KOPT-K1 (cell line): ENCODE measurements around the gene FLT4.

Experiments
- H3K27ac ChIP-seq: fragments of 200-600 bp; sonication (generic); 2 replicates; pipeline ENCODE4 v1.5.1; 2016; ENCODE audit warnings: antibody characterized with exemption, mild to moderate bottlenecking, low read depth, low read length; ENCODE audit not compliant: poor library complexity, severe bottlenecking
- H3K36me3 ChIP-seq: fragments of 200-600 bp; sonication (generic); 2 replicates; pipeline ENCODE4 v1.5.1; 2017; ENCODE audit warnings: antibody characterized with exemption, mild to moderate bottlenecking, low read length, moderate library complexity; ENCODE audit not compliant: insufficient read depth
- H3K9me3 ChIP-seq: fragments of 200-600 bp; sonication (generic); 2 replicates; pipeline ENCODE4 v1.5.1; 2017; ENCODE audit warnings: antibody characterized with exemption, low read length, mild to moderate bottlenecking; ENCODE audit not compliant: insufficient read depth, poor library complexity, severe bottlenecking

The FLT4 gene

DNA sequence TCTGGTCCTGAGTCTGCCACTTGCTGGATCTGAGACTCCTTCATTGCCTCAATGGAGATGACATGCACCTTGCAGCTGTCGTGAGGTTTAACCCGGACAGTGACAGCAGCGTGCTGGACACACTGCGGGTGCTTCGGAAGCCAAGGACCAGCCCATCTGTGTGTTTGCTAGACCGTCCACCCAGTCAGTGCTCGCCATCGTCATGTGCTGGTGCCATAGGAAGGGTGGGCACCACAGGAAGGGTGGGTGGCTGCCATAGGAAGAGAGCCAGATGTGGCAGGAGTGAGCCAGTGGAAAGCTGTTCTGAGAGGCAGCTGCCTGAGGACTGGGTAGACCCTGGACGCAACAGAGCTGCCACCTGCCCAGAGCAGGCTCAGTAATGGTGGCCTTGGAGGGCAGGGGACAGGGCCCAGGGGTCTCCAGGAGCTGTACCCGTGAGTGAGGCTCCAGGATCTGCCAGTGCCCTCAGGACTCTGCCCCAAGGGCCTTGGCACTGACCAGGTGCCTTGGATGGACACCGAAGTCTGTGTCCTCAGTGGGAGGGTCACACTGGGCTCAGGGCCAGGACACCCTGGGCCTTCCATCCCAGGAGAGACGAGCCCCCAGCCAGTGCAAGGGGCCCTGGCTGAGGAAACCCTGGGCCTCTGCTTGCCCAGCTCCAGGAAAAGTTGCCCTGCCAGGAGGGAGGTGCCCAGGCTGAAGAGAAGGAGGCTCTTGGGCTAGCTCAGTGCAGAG, 21.8 kb downstream of the FLT4 start:
- H3K9me3 ChIP-seq, result no peaks in the 10 kb centered on the region
- no peak overlapping the region for H3K27ac ChIP-seq
- no peaks in the 10 kb centered on the region for H3K36me3 ChIP-seq

DNA sequence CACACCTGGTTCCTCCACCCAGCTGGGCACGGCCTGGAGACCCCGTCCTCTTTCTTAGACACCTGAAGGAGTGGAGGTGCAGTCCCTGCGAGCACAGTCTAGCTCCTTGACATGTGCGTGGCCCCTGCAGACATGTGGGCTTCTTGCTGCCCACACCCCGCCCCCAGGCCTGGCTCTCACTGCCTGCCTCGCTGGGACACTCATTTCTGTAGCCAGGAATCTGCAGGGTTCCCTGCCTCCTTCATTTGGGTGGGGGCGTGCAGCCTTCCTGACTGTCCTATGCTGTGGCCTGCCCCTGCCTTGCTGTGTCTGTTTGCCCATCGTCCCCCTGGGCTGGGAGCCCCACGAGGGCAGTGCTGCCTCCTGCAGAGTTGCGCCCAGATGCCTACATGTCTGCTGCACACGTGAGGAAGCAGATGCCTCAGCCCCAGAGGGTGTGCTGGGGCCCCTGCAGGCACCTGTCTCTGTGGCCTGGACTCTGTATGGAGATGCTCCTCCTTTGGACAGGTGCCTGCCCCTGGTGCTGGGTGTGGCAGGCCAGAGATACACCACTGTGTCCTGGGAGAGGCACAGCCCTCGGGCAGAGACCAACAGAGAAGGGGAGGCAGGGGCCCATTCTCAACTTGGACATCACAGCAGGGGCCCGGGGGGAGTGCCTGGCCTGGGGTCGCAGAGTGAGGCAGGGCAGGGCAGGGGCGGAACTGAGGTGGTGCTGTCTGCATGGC, 22.6 kb downstream of the FLT4 start:
- no peak overlapping the region for H3K27ac ChIP-seq
- H3K36me3 ChIP-seq, result no peaks in the 10 kb centered on the region
- no peaks in the 10 kb centered on the region for H3K9me3 ChIP-seq

DNA sequence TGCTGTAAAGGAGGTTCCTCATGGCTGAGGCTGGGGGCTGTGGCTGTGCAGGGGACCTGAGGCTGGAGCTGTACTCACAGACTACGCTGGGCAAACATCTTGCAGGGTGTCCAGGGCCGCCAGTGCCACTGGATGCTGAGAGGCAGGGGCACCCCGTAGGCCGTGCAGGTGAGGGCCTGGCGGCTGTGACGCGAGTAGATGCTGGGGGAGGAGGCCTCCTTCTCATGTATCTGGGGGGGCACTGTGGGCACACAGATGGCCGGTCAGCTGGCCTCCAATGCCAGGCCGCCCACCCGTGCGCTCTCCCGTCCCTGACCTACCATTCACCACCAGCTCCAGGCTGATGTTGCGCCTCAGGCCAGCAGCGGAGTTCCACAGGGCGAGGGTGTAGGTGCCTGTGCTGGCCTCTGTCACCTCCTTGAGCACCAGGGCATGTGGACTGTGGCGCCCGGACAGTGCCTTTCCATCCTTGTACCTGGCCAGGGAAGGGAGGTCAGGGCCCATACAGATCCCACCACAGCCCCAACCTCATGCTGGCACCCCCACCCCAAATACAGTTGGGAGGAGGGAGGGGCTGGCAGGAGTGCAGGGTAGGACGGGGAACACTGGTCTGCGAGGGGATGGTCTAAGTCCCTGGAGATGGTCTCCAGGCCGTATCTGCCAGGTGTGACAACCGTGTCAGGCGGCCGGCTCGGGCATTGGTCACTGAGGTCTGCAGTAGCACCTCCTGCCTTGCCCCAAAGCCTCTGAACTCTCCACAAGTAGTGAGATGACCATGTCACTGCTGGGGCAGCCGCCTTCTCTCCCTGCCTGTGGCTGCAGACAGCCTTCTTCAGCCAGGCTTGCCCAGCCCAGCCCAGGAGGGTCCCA, 23.4 kb downstream of the FLT4 start:
- Histone ChIP-seq H3K36me3 (no peaks in the 10 kb centered on the region), H3K9me3 (no peaks in the 10 kb centered on the region), H3K27ac (no peak overlapping the region)

DNA sequence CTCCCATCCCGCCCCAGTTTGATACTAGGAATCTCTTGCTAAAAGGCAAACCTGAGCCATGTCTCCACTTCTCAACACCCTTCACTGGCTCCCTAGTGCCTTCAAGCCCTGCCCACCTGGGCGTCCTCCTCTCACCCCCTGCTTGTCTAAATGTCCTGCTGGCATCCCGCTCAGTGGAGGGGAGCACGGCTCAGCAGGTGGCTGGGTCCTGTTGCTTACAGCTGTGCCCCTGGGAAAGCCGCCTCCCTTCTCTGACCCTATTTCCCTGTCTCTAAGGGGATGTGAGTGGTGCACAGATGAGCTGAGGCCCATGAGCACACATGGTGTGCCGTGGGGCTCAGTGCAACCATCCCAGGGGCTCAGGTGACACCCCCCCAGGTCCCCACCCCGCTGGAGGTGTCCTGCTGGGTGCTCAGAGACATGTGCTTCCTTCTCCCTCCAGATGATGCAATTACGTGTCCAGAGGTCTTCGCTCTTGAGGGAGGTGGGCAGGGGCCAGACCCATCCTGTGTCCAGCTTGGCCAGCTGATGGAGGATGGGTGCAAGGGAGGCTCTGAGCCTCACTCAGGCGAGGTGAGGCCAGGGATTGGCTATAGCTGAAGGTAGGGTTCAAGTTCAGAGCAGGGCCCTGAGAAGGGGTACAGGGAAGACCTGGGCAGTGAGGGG, 24.1 kb downstream of the FLT4 start:
- Histone ChIP-seq H3K27ac (no peak overlapping the region), H3K9me3 (no peaks in the 10 kb centered on the region), H3K36me3 (no peaks in the 10 kb centered on the region)

DNA sequence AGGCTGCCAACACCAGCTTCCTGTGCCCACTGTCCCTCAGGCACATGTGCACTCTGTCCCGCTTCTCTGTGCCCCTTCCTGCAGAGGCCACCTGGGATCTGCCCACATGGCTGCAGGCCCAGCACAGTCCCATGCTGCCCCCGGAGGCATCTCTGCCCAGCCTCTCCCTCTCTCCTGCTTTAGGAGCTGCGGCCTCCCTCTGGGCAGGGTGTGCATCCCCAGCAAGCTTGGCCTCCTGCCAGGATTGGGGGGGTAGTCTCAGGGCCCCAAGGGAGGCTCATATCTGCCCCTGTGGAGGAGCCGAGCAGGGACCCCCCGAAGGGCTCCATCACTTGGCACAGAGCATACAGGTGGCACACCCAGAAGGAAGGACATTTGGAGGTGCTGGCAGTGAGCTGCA, 24.8 kb downstream of the FLT4 start:
- Histone ChIP-seq H3K36me3 (no peaks in the 10 kb centered on the region), H3K27ac (no peak overlapping the region), H3K9me3 (no peaks in the 10 kb centered on the region)

DNA sequence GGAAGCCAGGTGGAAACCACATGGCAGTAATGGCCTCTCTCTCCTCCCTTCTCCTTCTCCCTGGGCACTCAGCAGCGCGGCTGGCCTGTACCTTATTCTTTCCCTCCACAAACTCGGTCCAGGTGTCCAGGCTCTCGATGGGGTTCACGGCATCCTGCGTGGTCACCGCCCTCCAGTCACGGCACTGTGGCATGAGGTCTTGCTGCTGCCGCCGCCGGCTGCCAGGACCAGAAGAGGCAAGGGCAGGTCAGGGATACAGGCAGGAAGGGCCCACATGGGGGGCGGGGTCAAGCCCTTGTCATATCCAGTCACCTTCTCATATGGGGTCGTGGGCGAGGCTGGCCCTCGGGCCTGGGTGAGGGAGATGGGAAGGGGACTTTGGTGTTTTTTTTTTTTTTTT, 25.6 kb downstream of the FLT4 start:
- H3K36me3 ChIP-seq, result no peaks in the 10 kb centered on the region
- no peak overlapping the region for H3K27ac ChIP-seq
- no peaks in the 10 kb centered on the region for H3K9me3 ChIP-seq

DNA sequence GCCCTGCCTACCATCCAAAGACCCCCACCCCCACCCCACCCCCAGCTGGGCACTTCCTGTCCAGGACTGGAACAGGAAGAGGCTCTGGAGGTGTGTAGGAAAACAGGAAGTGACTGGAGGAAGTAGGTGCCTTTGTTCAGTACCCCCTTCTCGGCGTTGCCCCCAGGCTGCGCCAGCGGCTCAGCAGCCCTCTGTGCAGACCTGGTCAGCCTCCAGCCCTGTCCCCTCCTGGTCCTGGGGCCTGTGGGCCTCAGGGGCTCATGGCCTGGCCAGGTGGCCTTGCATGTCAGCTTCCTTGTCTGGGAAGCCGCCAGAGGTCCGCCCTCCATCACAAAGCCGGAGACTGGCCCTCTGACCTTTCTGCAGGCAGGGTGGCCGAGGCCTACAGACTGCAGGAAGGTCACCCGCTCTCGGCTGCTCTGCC, 26.0 kb downstream of the FLT4 start:
- no peaks in the 10 kb centered on the region for H3K36me3 ChIP-seq
- no peak overlapping the region for H3K27ac ChIP-seq

DNA sequence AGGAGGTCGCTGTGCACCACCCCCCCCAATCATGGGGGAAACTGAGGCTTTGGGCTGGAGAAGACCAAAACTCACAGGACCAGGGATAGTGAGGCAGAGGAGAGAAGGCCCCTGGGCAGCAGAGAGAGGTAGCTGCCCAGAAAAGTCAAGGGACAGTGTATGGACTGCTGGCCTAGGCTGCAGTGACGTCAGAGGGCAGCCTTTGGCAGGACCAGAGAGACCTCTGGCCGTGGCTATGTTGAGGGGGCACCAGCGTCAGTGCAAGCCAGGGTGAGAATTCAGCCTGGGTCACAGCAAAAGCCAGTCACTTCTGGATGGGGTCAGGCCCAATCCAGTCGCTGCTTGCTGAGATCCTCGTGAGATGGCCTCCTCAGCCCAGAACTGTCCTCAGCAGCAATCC, 26.5 kb downstream of the FLT4 start:
- H3K9me3 ChIP-seq, result no peaks in the 10 kb centered on the region
- H3K36me3 ChIP-seq, result no peaks in the 10 kb centered on the region
- H3K27ac ChIP-seq, result no peak overlapping the region

More for the DNA sequence above, 26.0 kb downstream of the FLT4 start:
- H3K9me3 ChIP-seq, result no peaks in the 10 kb centered on the region

DNA sequence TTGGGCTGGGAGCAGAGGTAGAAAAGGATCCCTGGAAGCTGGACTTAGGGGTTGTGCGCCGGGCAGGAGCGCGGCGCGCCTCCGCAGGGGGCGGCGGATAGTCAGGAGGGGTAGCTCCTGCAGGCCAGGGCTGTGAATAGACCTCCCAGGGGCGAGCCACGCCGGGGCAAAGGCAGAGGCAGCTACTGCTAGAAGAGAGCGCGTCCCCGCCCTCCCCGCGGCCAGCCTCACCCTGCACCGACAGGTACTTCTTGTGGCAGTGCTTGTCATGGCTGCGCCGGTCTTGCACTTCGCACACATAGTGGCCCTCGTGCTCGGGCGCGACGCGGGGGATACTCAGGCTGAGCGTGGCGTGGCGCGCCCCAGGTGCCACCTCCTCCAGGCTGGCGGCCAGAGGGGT, 28.1 kb downstream of the FLT4 start:
- H3K36me3 ChIP-seq, result no peaks in the 10 kb centered on the region
- H3K27ac ChIP-seq, result no peak overlapping the region
- H3K9me3 ChIP-seq, result no peaks in the 10 kb centered on the region

DNA sequence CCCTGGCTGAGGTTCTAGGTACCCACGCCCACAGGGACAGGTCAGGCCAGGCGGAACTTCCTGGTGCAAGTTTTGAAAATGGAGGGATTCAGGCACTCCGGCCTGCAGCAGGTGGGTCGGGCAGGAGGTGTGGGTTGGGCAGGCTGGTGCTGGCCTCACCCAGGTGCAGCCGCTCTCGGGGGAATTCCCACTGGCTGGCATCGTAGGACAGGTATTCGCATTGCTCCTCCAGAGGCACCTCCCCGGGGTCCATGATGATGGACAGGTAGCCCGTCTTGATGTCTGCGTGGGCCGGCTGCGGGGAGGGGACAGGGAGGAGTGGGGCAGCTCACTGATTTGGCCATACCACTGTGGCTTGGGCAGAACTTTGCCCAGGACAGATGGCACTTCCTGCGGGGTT, 29.4 kb downstream of the FLT4 start:
- H3K36me3 ChIP-seq, result no peaks in the 10 kb centered on the region
- no peak overlapping the region for H3K27ac ChIP-seq
- H3K9me3 ChIP-seq, result no peaks in the 10 kb centered on the region

DNA sequence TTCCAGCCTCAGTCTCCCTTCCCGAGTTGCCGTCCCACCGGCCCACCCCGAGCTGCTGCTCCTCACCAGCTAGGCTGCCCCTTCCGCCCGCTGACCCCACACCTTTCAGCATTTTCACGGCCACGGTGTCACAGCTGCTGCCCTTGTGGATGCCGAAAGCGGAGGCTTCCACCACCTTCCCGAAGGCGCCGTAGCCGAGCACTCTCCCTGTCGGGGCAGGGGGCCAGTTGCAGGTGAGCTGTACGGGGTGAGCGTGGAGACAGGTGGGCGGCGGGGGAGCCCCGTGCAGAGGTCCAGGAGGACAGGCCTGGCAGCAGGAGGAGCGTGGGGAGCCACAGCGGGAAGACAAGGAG, 29.9 kb downstream of the FLT4 start:
- H3K27ac ChIP-seq, result peak overlapping the region; percentile 61
- H3K36me3 ChIP-seq, result no peaks in the 10 kb centered on the region
- no peaks in the 10 kb centered on the region for H3K9me3 ChIP-seq

DNA sequence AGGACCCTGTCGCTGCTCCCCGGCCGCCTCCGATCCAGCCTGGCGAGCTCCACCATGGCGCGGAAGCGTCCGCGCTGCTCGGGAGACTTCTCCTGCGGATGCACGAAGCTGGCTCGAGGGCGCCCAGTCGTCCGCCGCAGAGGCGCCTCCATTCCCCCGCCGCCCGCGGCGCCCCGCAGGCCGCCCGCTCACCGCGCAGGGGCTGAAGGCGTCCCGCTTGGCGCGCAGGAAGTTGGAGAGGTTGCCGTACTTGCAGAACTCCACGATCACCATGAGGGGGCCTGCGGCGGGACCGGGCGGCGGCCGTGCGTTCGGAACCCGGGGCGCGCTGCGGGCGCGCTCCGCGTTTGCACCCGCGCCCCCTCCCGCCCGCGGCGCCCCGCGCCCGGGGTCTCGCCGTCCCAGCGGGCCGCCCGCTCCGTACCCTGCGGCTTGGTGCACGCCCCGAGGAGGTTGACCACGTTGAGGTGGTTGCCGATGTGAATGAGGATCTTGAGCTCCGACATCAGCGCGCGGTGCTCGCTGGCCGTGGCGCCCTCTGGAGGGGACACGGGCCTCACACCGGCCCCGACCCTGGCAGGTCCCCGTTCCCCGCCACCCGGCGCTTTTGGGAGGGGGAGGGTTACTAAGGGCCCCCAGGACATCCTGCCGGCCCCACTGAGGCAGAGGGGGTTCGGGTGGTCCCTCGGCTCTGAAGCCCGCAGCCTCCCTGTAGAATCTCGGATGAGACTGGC, 30.4 kb downstream of the FLT4 start:
- Histone ChIP-seq H3K36me3 (no peaks in the 10 kb centered on the region), H3K27ac (peak overlapping the region; percentile 61), H3K9me3 (no peaks in the 10 kb centered on the region)

DNA sequence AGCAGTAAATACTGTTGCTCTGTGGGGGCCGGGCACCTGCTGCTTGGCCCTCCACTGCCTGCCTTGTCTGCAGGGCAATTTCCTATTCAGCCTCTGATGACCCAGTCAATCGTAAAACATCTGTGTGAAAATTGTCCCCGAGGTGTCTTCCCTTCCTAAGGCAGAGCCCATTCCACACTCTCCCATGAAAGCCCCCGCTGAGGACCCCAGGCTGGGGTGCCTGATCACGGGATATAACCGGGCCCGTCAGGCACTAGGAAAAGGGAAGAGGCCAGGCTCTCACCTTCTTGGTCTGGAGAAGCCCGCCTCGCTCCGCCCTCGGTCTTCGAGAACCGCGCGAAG, 30.9 kb downstream of the FLT4 start:
- peak overlapping the region; percentile 61 for H3K27ac ChIP-seq
- no peaks in the 10 kb centered on the region for H3K36me3 ChIP-seq
- no peaks in the 10 kb centered on the region for H3K9me3 ChIP-seq

DNA sequence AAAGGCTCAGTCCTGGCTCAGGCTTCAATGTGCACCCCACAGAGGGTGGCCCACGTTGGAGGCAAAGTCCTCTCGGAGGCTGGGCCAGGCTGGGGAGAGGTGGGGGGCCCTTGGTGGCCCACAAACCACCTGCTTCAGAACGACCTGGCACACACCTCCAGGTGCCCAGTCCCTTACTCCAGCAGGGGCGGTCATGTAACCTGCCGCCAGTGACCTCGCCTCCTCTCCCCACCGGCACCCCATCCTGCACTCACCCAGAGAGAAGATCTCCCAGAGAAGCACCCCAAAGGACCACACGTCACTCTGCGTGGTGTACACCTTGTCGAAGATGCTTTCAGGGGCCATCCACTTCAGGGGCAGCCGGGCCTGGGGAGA, 35.6 kb downstream of the FLT4 start:
- Histone ChIP-seq H3K36me3 (no peaks in the 10 kb centered on the region; the same call in 1 of the 2 replicates), H3K27ac (no peak overlapping the region), H3K9me3 (no peaks in the 10 kb centered on the region)
